Cardiac fibroblast (primary cell): ENCODE data around the gene JMJD4.
A peak's percentile ranks its signal among the peaks of the same experiment; 100 is the strongest.

Experiments used
- DNase-seq, 2 donors: peaks; one replicate each; pipeline versions ENCODE4 v3.0.0 to v3.0.0-alpha.2; 2010; ENCODE audit warnings: low read depth in 2 of 2
- H3K4me3 ChIP-seq, 2 donors: replicated peaks in 1 of 2; 1 replicate in 1 of 2; 2 replicates in 1 of 2; pipeline ENCODE4 v1.5.1; 2011; ENCODE audit warnings: low read depth in 2 of 2, low read length in 2 of 2, mild to moderate bottlenecking in 2 of 2, moderate library complexity in 1 of 2
- CTCF ChIP-seq: IDR thresholded peaks from one replicate; pipeline ENCODE4 v1.5.1; 2011; ENCODE audit warnings: low read depth, mild to moderate bottlenecking, low read length, inconsistent platforms

The JMJD4 gene

GRCh38 chr1:227729144-227729880 is 5.8 kb downstream of the JMJD4 start:
- no peak for TF ChIP-seq CTCF
- peak overlapping the region in 1 of 2 donors; percentile 65 for H3K4me3 ChIP-seq
- no peak for DNase-seq

GRCh38 chr1:227728892-227729143 is 6.3 kb downstream of the JMJD4 start:
- DNase-seq = no peak
- H3K4me3 ChIP-seq = peak overlapping the region; percentile 51 to 65
- no peak for TF ChIP-seq CTCF

- H3K4me3 ChIP-seq = peak overlapping the region; percentile 51 to 65
- DNase-seq = peak; percentile 41 to 67
- TF ChIP-seq CTCF = no peak
Observed at GRCh38 chr1:227728059-227728891, 6.8 kb downstream of the JMJD4 start.

GRCh38 chr1:227726924-227727599 is 8.0 kb downstream of the JMJD4 start:
- no peak for DNase-seq
- no peak for TF ChIP-seq CTCF
- no peak overlapping the region for H3K4me3 ChIP-seq

- TF ChIP-seq CTCF = no peak
- H3K4me3 ChIP-seq = no peak overlapping the region
- DNase-seq = no peak
Observed at GRCh38 chr1:227726318-227726717, 8.8 kb downstream of the JMJD4 start.

GRCh38 chr1:227725046-227725445 is 10.1 kb downstream of the JMJD4 start:
- no peak for DNase-seq
- no peak for TF ChIP-seq CTCF
- H3K4me3 ChIP-seq = no peak overlapping the region
